NCI-H187 (cell line): ENCODE results near the gene MDM2.
"Not testable (repeated sequence)": the region's sequence is repeated elsewhere in the genome, so short reads cannot be mapped to it uniquely, and the experiment has no call there.

Experiments used
- DNase-seq, 2 experiments: peaks; one replicate each; lab custom pipeline; 2025; lab: John Stamatoyannopoulos, UW

The MDM2 gene

GRCh38 chr12:68785823-68786222 is 22.2 kb upstream of the MDM2 start:
- no peak for DNase-seq

DNA sequence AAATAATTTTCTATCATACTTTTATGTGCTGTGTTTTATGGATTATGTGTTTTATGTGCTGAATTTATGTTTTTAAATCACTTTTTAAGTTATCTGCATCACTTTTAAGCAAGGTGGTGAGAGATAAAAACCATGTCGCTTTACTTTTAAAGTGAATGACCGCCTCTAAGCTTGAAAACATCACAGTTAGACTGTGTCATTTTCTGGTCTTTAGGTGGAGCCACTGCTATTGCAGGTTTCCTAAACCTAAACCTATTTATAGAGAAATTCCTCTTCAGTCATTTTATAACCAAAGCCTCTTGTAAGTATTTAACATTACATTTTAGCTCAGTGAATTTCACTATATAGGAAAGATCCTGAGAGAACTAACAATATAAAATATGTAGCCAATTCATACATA is 21.0 kb upstream of the MDM2 start:
- DNase-seq = no peak

GRCh38 chr12:68788554-68789143 is 19.3 kb upstream of the MDM2 start:
- DNase-seq = no peak

- no peak for DNase-seq
These were observed 18.7 kb upstream of the MDM2 start for GRCh38 chr12:68789144-68789878.

GRCh38 chr12:68790081-68790951 is 17.7 kb upstream of the MDM2 start:
- DNase-seq = no peak

GRCh38 chr12:68790952-68791234 is 17.1 kb upstream of the MDM2 start:
- no peak for DNase-seq

GRCh38 chr12:68791897-68792481 is 16.0 kb upstream of the MDM2 start:
- DNase-seq = no peak

- no peak for DNase-seq
These were observed 15.0 kb upstream of the MDM2 start for GRCh38 chr12:68792952-68793351.

DNA sequence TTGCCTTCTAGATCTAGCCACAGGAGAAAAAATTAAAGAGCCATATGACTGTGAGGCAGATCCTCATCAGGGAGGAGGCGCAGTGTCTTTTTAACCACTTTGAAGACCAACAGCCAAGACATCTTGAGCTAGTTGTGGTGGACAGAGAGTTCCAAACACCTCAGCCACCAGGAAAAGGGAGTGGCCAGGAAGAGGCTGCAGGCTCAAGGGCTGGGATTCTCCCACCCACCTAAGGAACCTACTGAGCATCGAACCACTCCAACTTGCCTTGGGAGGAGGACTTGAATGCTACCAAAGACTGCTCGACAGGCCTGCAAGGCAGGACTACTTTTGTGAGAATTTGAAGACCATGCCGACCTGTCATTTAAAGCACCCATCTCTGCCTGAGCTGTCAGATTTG is 14.5 kb upstream of the MDM2 start:
- DNase-seq = no peak

DNA sequence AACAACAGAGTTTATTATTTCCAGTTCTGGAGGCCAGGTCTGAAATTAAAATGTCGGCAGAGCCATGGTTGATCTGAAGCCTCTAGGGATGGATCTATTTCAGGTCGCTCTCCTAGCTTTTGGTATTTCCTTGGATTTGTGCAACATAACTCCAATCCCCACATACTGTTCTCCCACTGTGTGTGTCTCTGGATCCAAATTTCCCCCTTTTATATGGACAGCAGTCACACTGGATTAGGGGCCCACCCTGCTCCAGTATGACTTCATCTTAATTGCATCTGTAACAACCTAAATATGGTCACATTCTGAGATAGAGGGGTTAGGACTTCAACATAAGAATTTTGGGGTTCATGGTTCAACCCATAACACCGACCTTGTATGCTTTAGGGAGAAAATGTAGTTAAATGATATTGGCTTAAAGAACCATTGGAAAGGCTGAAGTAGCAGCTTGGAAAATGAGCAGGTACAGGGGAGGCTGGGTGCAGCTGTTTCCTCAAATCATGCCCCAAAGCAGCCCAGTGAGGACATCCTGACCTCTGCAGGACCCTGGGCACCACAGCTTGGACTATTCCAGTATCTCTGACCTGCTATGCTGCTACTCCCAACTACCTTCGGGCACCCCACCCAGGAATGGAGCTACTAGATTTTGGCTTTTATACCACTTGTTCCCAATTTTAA is 13.9 kb upstream of the MDM2 start:
- no peak for DNase-seq

DNA sequence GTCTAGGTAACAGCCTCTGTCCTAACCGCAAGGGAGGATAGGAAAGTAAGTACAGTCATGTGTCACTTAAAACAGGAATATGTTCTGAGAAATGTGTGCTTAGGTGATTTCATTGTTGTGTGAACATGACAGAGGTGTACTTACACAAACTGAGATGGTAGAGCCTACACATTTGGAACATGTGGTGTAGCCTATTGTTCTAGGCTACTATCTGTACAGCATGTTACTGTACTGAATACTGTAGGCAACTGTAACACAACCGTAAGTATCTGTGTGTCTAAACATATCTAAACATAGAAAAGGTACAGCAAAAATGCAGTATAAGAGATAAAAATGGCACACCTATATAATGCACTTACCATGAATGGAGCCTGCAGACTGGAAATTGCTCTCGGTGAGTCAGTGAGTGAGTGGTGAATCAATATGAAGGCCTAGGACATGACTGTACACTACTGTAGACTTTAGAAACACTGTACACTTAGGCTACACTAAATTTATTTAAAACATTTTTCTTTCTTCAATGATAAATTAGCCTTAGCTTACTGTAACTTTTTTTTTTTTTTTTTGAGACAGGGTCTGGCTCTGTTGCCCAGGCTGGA is 13.2 kb upstream of the MDM2 start:
- DNase-seq = no peak

DNA sequence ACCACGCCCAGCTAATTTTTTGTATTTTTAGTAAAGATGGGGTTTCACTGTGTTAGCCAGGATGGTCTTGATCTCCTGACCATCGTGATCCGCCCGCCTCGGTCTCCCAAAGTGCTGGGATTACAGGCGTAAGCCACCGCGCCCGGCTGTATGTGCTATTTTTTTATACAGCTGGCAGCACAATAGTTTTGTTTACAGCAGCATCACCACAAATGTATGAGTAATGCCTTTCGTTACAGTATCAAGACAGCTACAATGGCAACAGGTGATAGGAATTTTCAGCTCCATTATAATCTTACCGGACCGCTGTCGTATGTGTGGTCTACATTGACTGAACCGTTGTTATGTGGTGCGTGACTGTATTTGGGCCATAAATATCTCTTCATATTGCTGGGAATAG is 11.6 kb upstream of the MDM2 start:
- DNase-seq = no peak

- no peak for DNase-seq
These were observed 9.1 kb upstream of the MDM2 start for GRCh38 chr12:68798882-68799234.

GRCh38 chr12:68800294-68800693 is 7.7 kb upstream of the MDM2 start:
- no peak for DNase-seq

GRCh38 chr12:68801124-68801523 is 6.9 kb upstream of the MDM2 start:
- DNase-seq = not testable (repeated sequence)

- not testable (repeated sequence) for DNase-seq
These were observed 5.6 kb upstream of the MDM2 start for GRCh38 chr12:68802372-68802745.

DNA sequence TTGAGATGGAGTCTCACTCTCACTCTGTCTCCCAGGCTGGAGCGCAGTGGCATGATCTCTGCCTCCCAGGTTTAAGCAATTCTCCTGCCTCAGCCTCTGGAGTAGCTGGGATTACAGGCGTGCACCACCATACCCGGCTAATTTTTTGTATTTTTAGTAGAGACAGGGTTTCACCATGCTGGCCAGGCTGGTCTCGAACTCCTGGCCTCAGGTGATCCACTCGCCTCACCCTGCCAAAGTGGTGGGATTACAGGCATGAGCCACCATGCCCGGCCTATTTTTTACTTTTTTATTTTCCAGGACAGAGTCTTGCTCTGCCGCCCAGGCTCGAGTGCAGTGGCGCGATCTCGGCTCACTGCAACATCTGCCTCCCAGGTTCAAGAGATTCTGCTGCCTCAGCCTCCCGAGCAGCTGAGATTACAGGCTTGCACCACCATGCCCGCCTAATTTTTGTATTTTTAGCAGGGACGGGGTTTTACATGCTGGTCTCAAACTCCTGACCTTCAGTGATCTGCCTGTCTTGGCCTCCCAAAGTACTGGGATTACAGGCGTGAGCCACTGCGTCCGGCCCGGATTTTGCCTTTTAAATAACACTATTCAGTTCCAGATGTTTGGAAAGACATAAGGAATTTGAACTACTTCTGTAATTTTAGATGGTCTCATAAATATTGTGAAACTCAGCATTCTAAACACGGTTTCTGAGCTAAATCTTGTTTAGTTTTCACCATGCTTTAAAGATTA is 4.9 kb upstream of the MDM2 start:
- DNase-seq = not testable (repeated sequence)

DNA sequence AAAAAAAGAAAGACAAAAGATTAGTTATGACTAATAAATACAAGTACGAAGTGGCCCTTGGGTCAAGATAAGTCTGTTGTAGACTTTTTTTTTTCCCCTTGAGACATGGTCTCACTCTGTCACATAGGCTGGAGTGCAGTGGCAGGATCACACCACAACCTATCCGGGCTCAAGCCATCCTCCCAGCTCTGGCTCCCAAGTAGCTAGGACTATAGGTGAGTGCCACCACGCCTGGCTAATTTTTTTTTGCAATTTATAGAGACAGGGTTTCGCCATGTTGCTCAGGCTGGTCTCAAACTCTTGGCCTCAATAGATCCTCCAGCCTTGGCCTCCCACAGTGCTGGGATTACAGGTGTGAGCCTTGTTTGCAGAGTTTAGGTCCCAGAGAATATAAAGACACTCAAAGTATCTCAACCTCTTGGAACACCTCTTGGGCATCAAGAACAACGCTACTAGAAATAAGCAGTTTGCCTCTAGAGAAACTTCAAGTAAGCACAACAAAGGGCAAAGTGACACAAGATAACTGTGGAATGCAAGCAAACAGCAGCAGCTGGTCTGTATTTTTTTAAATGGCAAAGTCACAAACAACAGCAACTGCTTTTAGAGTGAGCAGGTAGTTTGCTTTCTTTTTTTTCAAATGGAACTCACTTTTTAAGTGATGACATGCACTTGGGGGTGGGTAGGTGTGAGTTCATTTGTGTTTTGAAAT is 3.9 kb upstream of the MDM2 start:
- no peak for DNase-seq

DNA sequence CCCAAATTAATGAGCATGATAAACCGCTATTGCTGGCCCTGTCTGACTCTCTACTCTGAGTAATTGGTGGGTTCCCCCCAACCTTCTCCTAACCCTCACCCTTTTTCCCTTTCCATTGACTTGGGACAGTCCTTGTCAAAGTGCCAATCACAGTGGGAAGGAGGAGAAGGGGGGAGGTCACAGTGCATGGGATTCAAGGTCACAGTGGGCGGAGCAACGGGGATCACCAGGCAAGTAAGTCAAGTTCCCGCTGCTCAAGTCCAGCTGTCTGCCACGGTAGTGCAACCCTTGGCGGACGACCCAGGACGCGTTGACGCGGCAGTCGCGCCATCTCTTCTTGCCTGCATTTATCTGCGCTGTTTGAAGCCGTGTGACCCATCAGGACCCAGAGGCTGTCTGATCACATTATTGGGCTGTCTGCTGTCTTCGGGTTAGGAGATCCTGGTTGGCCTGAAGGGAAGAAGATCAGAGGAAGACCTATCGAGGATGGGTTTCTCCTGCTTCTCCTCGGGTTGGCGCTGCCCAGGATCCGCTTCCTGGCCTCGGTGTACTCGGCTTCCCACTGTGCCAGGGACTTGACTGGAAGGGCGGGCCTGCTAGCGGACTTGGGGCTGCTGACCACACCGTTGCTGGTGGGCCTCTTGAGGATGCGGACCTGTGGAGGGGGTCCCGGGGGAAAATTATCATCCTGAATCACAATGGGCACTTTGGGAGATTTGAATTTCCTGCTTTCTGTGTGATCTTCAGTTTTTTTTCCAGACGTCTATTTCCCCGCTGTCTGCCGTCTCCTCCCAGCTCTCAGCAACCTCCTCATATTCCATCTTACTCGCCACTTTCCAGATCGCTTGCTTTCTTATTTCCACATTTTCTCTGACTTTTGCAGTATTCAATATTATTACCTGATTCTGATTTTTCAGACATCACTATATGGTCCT is 3.1 kb upstream of the MDM2 start:
- no peak for DNase-seq
